Measurements from ENCODE around the gene PTPA. TPM values are rescaled to one million over a fixed set of nuclear protein-coding genes. Genes with fewer than 3 reads are reported as not detected.

Gene PTPA
- total RNA-seq, 1 donor from 2014 or later, result 144 TPM

GRCh38 chr9:129069862-129070641 is 41.2 kb upstream of the PTPA start:
- Mint-ChIP-seq H3K4me3 (no peak overlapping the region), H3K36me3 (ENCODE audit: low read depth) (peaks cover 3% of the 10 kb centered on the region), H3K27ac (ENCODE audit: unreplicated experiment) (no peak overlapping the region), H3K4me1 (peaks cover 4% of the 10 kb centered on the region), H3K27me3 (ENCODE audit: low read depth) (no peaks in the 10 kb centered on the region), H3K9me3 (no peaks in the 10 kb centered on the region)
- no peak for TF ChIP-seq CTCF (conservative IDR thresholded peaks at IDR 0.05)
- no peak for DNase-seq (ENCODE audit: low read depth, low spot score)

- no peaks in the 10 kb centered on the region for H3K9me3 Mint-ChIP-seq
- H3K27ac Mint-ChIP-seq (ENCODE audit: unreplicated experiment), result no peak overlapping the region
- no peaks in the 10 kb centered on the region for H3K27me3 Mint-ChIP-seq (ENCODE audit: low read depth)
- DNase-seq (ENCODE audit: low read depth, low spot score), result no peak
- H3K4me3 Mint-ChIP-seq, result no peak overlapping the region
- peaks cover 4% of the 10 kb centered on the region for H3K4me1 Mint-ChIP-seq
- no peak for TF ChIP-seq CTCF (conservative IDR thresholded peaks at IDR 0.05)
- H3K36me3 Mint-ChIP-seq (ENCODE audit: low read depth), result peaks cover under 1% of the 10 kb centered on the region
These were observed 40.3 kb upstream of the PTPA start for GRCh38 chr9:129070696-129071525.

DNA sequence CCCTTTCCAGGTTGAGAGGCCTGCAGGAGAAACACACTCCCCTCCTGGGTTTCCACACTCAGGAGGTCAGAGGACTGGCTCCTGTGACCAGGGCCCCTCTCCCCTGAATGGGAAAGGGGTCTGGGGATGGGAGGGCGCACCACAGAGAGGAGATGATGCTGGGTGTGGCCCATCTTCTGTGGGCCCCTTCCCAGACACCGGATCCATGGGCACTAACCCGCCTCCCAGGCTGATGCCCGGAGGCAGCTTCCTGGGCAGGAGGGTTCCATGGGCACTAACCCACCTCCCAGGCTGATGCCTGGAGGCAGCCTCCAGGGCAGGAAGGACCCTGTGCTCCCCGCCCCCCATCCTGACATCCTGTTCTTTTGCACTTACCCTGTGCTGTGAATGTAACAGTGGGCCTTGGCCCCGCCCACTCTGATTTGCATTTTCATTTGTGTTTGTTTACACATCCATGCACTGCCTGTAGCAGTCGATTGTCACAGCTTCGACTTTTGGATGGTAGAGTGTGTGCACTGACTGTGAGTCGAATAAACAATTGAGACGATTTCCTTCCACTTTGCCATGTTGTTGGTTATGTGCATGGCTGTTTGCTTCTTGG is 39.6 kb upstream of the PTPA start:
- H3K9me3 Mint-ChIP-seq, result no peaks in the 10 kb centered on the region
- H3K27ac Mint-ChIP-seq (ENCODE audit: unreplicated experiment), result no peak overlapping the region
- peaks cover 4% of the 10 kb centered on the region for H3K4me1 Mint-ChIP-seq
- no peak overlapping the region for H3K4me3 Mint-ChIP-seq
- no peaks in the 10 kb centered on the region for H3K36me3 Mint-ChIP-seq (ENCODE audit: low read depth)
- TF ChIP-seq CTCF (conservative IDR thresholded peaks at IDR 0.05), result no peak
- H3K27me3 Mint-ChIP-seq (ENCODE audit: low read depth), result no peaks in the 10 kb centered on the region
- DNase-seq (ENCODE audit: low read depth, low spot score), result no peak

- H3K27me3 Mint-ChIP-seq (ENCODE audit: low read depth), result no peaks in the 10 kb centered on the region
- H3K9me3 Mint-ChIP-seq, result no peaks in the 10 kb centered on the region
- H3K36me3 Mint-ChIP-seq (ENCODE audit: low read depth), result no peaks in the 10 kb centered on the region
- no peak for TF ChIP-seq CTCF (conservative IDR thresholded peaks at IDR 0.05)
- peaks cover 4% of the 10 kb centered on the region for H3K4me1 Mint-ChIP-seq
- no peak overlapping the region for H3K4me3 Mint-ChIP-seq
- H3K27ac Mint-ChIP-seq (ENCODE audit: unreplicated experiment), result no peak overlapping the region
- DNase-seq (ENCODE audit: low read depth, low spot score), result no peak
These were observed 39.0 kb upstream of the PTPA start for GRCh38 chr9:129072171-129072570.

GRCh38 chr9:129073404-129073803 is 37.8 kb upstream of the PTPA start:
- no peak for DNase-seq (ENCODE audit: low read depth, low spot score)
- peaks cover 4% of the 10 kb centered on the region for H3K4me1 Mint-ChIP-seq
- no peaks in the 10 kb centered on the region for H3K36me3 Mint-ChIP-seq (ENCODE audit: low read depth)
- no peak overlapping the region for H3K27ac Mint-ChIP-seq (ENCODE audit: unreplicated experiment)
- no peak overlapping the region for H3K4me3 Mint-ChIP-seq
- no peak for TF ChIP-seq CTCF (conservative IDR thresholded peaks at IDR 0.05)
- no peaks in the 10 kb centered on the region for H3K9me3 Mint-ChIP-seq
- H3K27me3 Mint-ChIP-seq (ENCODE audit: low read depth), result no peaks in the 10 kb centered on the region

Data from neural crest cell (in vitro differentiated cells).